IMR-90 (cell line): ENCODE data around the gene PYCR2. TPM values are rescaled to one million over a fixed set of nuclear protein-coding genes. Genes with fewer than 3 reads are reported as not detected.
"Not testable (repeated sequence)": the region's sequence is repeated elsewhere in the genome, so short reads cannot be mapped to it uniquely, and the experiment has no call there.

ENCODE experiments used
- ATAC-seq: fragments of 200-7000 bp; cut with Tn5 transposase; 2 replicates; pipeline ENCODE4 v1.9.1; 2020; ENCODE audit warnings: low read depth, mild to moderate bottlenecking, moderate library complexity
- BruUV-seq: library from RNA; stranded (reverse); fragments of 400-500 nt; replicated peaks from 2 replicates; lab custom pipeline; 2021; lab: Mats Ljungman, UMichigan
- CTCF ChIA-PET: fragments of 300-600 bp; formaldehyde crosslinking; extraction: SDS; loops from one replicate; lab custom pipeline; 2021; ENCODE audit warnings: antibody characterized with exemption; lab: Yijun Ruan, JAX
- POLR2A ChIA-PET: fragments of 300-600 bp; sonication (Branson Sonifier 250); formaldehyde crosslinking; loops from one replicate; lab custom pipeline; 2022; ENCODE audit warnings: antibody characterized with exemption; ENCODE audit not compliant: unreplicated experiment; lab: Charles Lee
- DNase-seq: peaks from one replicate; pipeline ENCODE4 v3.0.0; 2013
- H2AFZ ChIP-seq: replicated peaks from 2 replicates; pipeline ENCODE3; 2013; ENCODE audit warnings: low read length, mild to moderate bottlenecking; ENCODE audit not compliant: poor library complexity
- H2AK5ac ChIP-seq: 2 replicates; pipeline ENCODE4 v1.6.1; 2013; ENCODE audit warnings: low read depth, low read length, inconsistent platforms
- H2AK9ac ChIP-seq: replicated peaks from 2 replicates; pipeline ENCODE3; 2013; ENCODE audit warnings: mild to moderate bottlenecking, low read depth, low read length, moderate library complexity; ENCODE audit not compliant: poor library complexity
- H2BK120ac ChIP-seq: 2 replicates; pipeline ENCODE4 v1.6.1; 2013; ENCODE audit warnings: low read depth, low read length, inconsistent platforms
- H2BK15ac ChIP-seq: 3 replicates; pipeline ENCODE4 v1.6.1; 2013; ENCODE audit warnings: low read depth, low read length, inconsistent platforms
- H2BK20ac ChIP-seq: 2 replicates; pipeline ENCODE4 v1.6.1; 2013; ENCODE audit warnings: low read depth, mild to moderate bottlenecking, inconsistent platforms, low read length, moderate library complexity
- H2BK5ac ChIP-seq: 2 replicates; pipeline ENCODE4 v1.6.1; 2013; ENCODE audit warnings: mild to moderate bottlenecking, low read depth, low read length, inconsistent platforms; ENCODE audit not compliant: poor library complexity, severe bottlenecking
- H3K14ac ChIP-seq: replicated peaks from 2 replicates; pipeline ENCODE4 v1.6.1; 2013; ENCODE audit warnings: low read depth, low read length, inconsistent platforms
- H3K18ac ChIP-seq: 2 replicates; pipeline ENCODE4 v1.6.1; 2013; ENCODE audit warnings: low read depth, low read length, control low read depth
- H3K23ac ChIP-seq: 2 replicates; pipeline ENCODE4 v1.6.1; 2013; ENCODE audit warnings: low read depth, low read length, inconsistent platforms
- H3K27ac ChIP-seq: 2 replicates; pipeline ENCODE4 v1.5.1; 2013; ENCODE audit warnings: mild to moderate bottlenecking, control low read depth, low read length; ENCODE audit not compliant: insufficient read depth
- H3K27me3 ChIP-seq: 2 replicates; pipeline ENCODE4 v1.6.1; 2013; ENCODE audit warnings: low read length; ENCODE audit not compliant: control insufficient read depth, insufficient read depth
- H3K36me3 ChIP-seq: 2 replicates; pipeline ENCODE4 v1.6.1; 2013; ENCODE audit warnings: low read length, mixed read lengths; ENCODE audit not compliant: control insufficient read depth, insufficient read depth
- H3K4ac ChIP-seq: 2 replicates; pipeline ENCODE4 v1.6.1; 2013; ENCODE audit warnings: low read depth, low read length, inconsistent platforms
- H3K4me1 ChIP-seq: 2 replicates; pipeline ENCODE4 v1.6.1; 2013; ENCODE audit warnings: low read length, mixed read lengths; ENCODE audit not compliant: control insufficient read depth, insufficient read depth
- H3K4me2 ChIP-seq: 2 replicates; pipeline ENCODE4 v1.6.1; 2013; ENCODE audit warnings: low read depth, mild to moderate bottlenecking, control low read depth, low read length, moderate library complexity
- H3K4me3 ChIP-seq: 2 replicates; pipeline ENCODE4 v1.5.1; 2013; ENCODE audit warnings: low read depth, mild to moderate bottlenecking, control low read depth, low read length, moderate library complexity; ENCODE audit not compliant: insufficient read depth
- H3K56ac ChIP-seq: 2 replicates; pipeline ENCODE4 v1.6.1; 2013; ENCODE audit warnings: low read length, inconsistent platforms; ENCODE audit not compliant: insufficient read depth; ENCODE audit errors: extremely low read depth
- H3K79me1 ChIP-seq, 2 experiments: 2 replicates each; pipeline ENCODE4 v1.6.1; 2013; ENCODE audit warnings: low read length in 2 of 2, inconsistent platforms in 1 of 2, low read depth in 1 of 2
- H3K9ac ChIP-seq: 2 replicates; pipeline ENCODE4 v1.6.1; 2013; ENCODE audit warnings: low read depth, low read length, control low read depth
- H3K9me1 ChIP-seq: 2 replicates; pipeline ENCODE4 v1.6.1; 2013; ENCODE audit warnings: low read length, inconsistent platforms; ENCODE audit not compliant: insufficient read depth
- H3K9me3 ChIP-seq: 2 replicates; pipeline ENCODE4 v1.6.1; 2013; ENCODE audit warnings: low read length; ENCODE audit not compliant: control insufficient read depth, insufficient read depth
- H4K20me1 ChIP-seq: 2 replicates; pipeline ENCODE4 v1.6.1; 2013; ENCODE audit warnings: low read length, inconsistent platforms; ENCODE audit not compliant: insufficient read depth
- H4K5ac ChIP-seq: 2 replicates; pipeline ENCODE4 v1.6.1; 2013; ENCODE audit warnings: mild to moderate bottlenecking, low read depth, low read length, control low read depth
- H4K8ac ChIP-seq, 2 experiments: 2 replicates each; pipeline ENCODE4 v1.6.1; 2013; ENCODE audit warnings: low read depth in 2 of 2, low read length in 2 of 2, control low read depth in 1 of 2, inconsistent platforms in 1 of 2
- H4K91ac ChIP-seq: 2 replicates; pipeline ENCODE4 v1.6.1; 2013; ENCODE audit warnings: low read depth, low read length, inconsistent platforms; ENCODE audit not compliant: insufficient read depth
- WGBS, 2 experiments: methylation state at CpG; one replicate each; pipeline versions ENCODE4 v1.1.5 to v1.1.7; 2013; ENCODE audit warnings: missing lambda C conversion rate in 2 of 2; ENCODE audit not compliant: insufficient read length in 1 of 2; ENCODE audit errors: extremely low coverage in 2 of 2; 5-methylcytosine and 5-hydroxymethylcytosine counted together
- dilution Hi-C: fragments of 300-500 bp; cut with HindIII; formaldehyde crosslinking; loops from one replicate; pipeline ENCODE4 v1.14.3; 2018; ENCODE audit warnings: low sequenced_read_pairs; ENCODE audit not compliant: unreplicated experiment
- in situ Hi-C: fragments of 300-500 bp; cut with MboI; formaldehyde crosslinking; loops from 3 replicates; pipeline ENCODE4 v1.14.3; 2019; ENCODE audit warnings: low sequenced_read_pairs, inconsistent platforms, mixed read lengths
- intact Hi-C: fragments of 100-400 bp; cut with micrococcal nuclease; formaldehyde crosslinking; loops from 2 replicates; pipeline ENCODE4 v1.10.0; 2022
- polyA plus RNA-seq, 3 experiments: library from polyadenylated mRNA; depleted of rRNA; stranded (reverse); fragments of >200 nt; gene quantifications; 2 replicates each; pipeline ENCODE4 v1.2.3, GENCODE V29; 2012; ENCODE audit warnings: low replicate concordance in 1 of 3
- total RNA-seq: library from RNA; depleted of rRNA; stranded (reverse); fragments of >200 nt; gene quantifications from 2 replicates; pipeline ENCODE4 v1.2.3, GENCODE V29; 2012

Gene PYCR2
- total and polyA plus RNA-seq, 2 of the 4 experiments (the other 2 are of a cell fraction), result 34.4 to 68.1 TPM

- H2BK15ac ChIP-seq, H3K14ac ChIP-seq, H3K4me3 ChIP-seq, POLR2A ChIA-PET, H2AFZ ChIP-seq, DNase-seq, H4K8ac ChIP-seq, H3K4me2 ChIP-seq, H3K18ac ChIP-seq, H3K4me1 ChIP-seq, H4K5ac ChIP-seq, H3K36me3 ChIP-seq, H4K20me1 ChIP-seq, H3K27me3 ChIP-seq, H2AK5ac ChIP-seq, H4K91ac ChIP-seq, H2AK9ac ChIP-seq, H3K79me1 ChIP-seq, H2BK20ac ChIP-seq, H2BK5ac ChIP-seq, H3K56ac ChIP-seq, H3K4ac ChIP-seq, BruUV-seq, H3K9me3 ChIP-seq, H3K9ac ChIP-seq, H3K9me1 ChIP-seq, ATAC-seq, H2BK120ac ChIP-seq, dilution Hi-C loops, H3K27ac ChIP-seq, H3K23ac ChIP-seq: not testable (repeated sequence)
- in situ Hi-C loops, result loop anchor here (10.0 kb wide), 1 partner anchor 656 kb away; no protein-coding TSS in a partner anchor
- WGBS, 2 experiments, result 72% methylated on average over 2 of the region's 16 CpGs; no CpG with 5 or more reads in 1 of the 2 experiments
- intact Hi-C loops, result loop anchor here (10.0 kb wide), 3 partner anchors 126 to 1046 kb away; partner anchors contain the start of genes DNAH14 and ENAH
- CTCF ChIA-PET, result interaction anchor here (1.5 kb wide), 1 partner anchor 496 kb away, joined by 6 read pairs; no protein-coding TSS in a partner anchor
Measured at GRCh38 chr1:225970592-225971157, 46.6 kb upstream of the PYCR2 start.

GRCh38 chr1:225969751-225970150, 45.7 kb upstream of the PYCR2 start:
- H3K27me3 ChIP-seq, H3K14ac ChIP-seq, BruUV-seq, H4K8ac ChIP-seq, H3K27ac ChIP-seq, H3K9me1 ChIP-seq, H2BK20ac ChIP-seq, H4K91ac ChIP-seq, H3K4me3 ChIP-seq, H3K23ac ChIP-seq, DNase-seq, H3K4me1 ChIP-seq, ATAC-seq, H2BK120ac ChIP-seq, H3K9me3 ChIP-seq, H2BK15ac ChIP-seq, H3K9ac ChIP-seq, H2BK5ac ChIP-seq, H3K36me3 ChIP-seq, H4K20me1 ChIP-seq, H3K56ac ChIP-seq, POLR2A ChIA-PET, H2AK5ac ChIP-seq, dilution Hi-C loops, H3K18ac ChIP-seq, H3K4ac ChIP-seq, CTCF ChIA-PET, H3K79me1 ChIP-seq, H4K5ac ChIP-seq, H2AK9ac ChIP-seq, H3K4me2 ChIP-seq, H2AFZ ChIP-seq: not testable (repeated sequence)
- in situ Hi-C loops (loop anchor here (10.0 kb wide), 1 partner anchor 655 kb away; no protein-coding TSS in a partner anchor), intact Hi-C loops (loop anchor here (10.0 kb wide), 3 partner anchors 125 to 1045 kb away; partner anchors contain the start of genes DNAH14 and ENAH)
- 94% methylated on average over 9 of the region's 28 CpGs; no CpG with 5 or more reads in 1 of the 2 experiments for WGBS, 2 experiments
